Neural cell (in vitro differentiated cells): ENCODE measurements around the gene JAZF1. TPM values are rescaled to one million over a fixed set of nuclear protein-coding genes. Genes with fewer than 3 reads are reported as not detected.
A peak's percentile ranks its signal among the peaks of the same experiment; 100 is the strongest.

Experiments used
- H2AFZ ChIP-seq: fragments of 200-600, 300-800 bp; sonication (generic), shearing (Covaris generic); 2 replicates; pipeline ENCODE4 v1.6.0; 2014; ENCODE audit warnings: low read depth, mild to moderate bottlenecking, antibody characterized with exemption, low read length, moderate library complexity
- H3F3A ChIP-seq: fragments of 200-600 bp; shearing (Covaris generic); 2 replicates; pipeline ENCODE4 v1.6.1; 2016; ENCODE audit warnings: mild to moderate bottlenecking, moderate library complexity, mixed read lengths, antibody characterized with exemption, low read length; ENCODE audit not compliant: insufficient read depth, poor library complexity, severe bottlenecking
- H3K27ac ChIP-seq: fragments of 200-600, 300-800 bp; sonication (generic), shearing (Covaris generic); 2 replicates; pipeline ENCODE4 v1.5.1; 2014; ENCODE audit warnings: mild to moderate bottlenecking, low read length, moderate library complexity
- H3K27me3 ChIP-seq: fragments of 300-800, 200-600 bp; sonication (generic), shearing (Covaris generic); 2 replicates; pipeline ENCODE4 v1.6.0; 2014; ENCODE audit warnings: mild to moderate bottlenecking, low read depth, low read length, moderate library complexity; ENCODE audit not compliant: insufficient read depth
- H3K36me3 ChIP-seq: fragments of 300-800, 200-600 bp; sonication (generic), shearing (Covaris generic); 2 replicates; pipeline ENCODE4 v1.5.1; 2014; ENCODE audit warnings: mild to moderate bottlenecking, antibody characterized with exemption, low read length, moderate library complexity; ENCODE audit not compliant: insufficient read depth
- H3K4me2 ChIP-seq: fragments of 300-800, 200-600 bp; sonication (generic), shearing (Covaris generic); 2 replicates; pipeline ENCODE4 v1.6.0; 2014; ENCODE audit warnings: mild to moderate bottlenecking, low read length
- H3K4me3 ChIP-seq: fragments of 300-800, 200-600 bp; sonication (generic), shearing (Covaris generic); 2 replicates; pipeline ENCODE4 v1.5.1; 2014; ENCODE audit warnings: mild to moderate bottlenecking, low read length, moderate library complexity
- H3K79me2 ChIP-seq: fragments of 200-600 bp; shearing (Covaris generic); replicated peaks from 2 replicates; pipeline ENCODE4 v1.6.0; 2014; ENCODE audit warnings: mild to moderate bottlenecking, low read length, moderate library complexity; ENCODE audit not compliant: insufficient read depth
- H3K9ac ChIP-seq: fragments of 300-800, 200-600 bp; sonication (generic), shearing (Covaris generic); 2 replicates; pipeline ENCODE4 v1.6.1; 2016; ENCODE audit warnings: mild to moderate bottlenecking, low read length, mixed read lengths
- H3K9me2 ChIP-seq: fragments of 200-600 bp; shearing (Covaris generic); 2 replicates; pipeline ENCODE4 v1.6.1; 2016; ENCODE audit warnings: mild to moderate bottlenecking, low read length, mixed read lengths; ENCODE audit not compliant: insufficient read depth
- H3K9me3 ChIP-seq: fragments of 200-600, 300-800 bp; sonication (generic), shearing (Covaris generic); 2 replicates; pipeline ENCODE4 v1.6.1; 2016; ENCODE audit warnings: mild to moderate bottlenecking, mixed run types, low read length, moderate library complexity, mixed read lengths
- H4K20me1 ChIP-seq: fragments of 200-600 bp; shearing (Covaris generic); 2 replicates; pipeline ENCODE4 v1.6.1; 2016; ENCODE audit warnings: mild to moderate bottlenecking, mixed run types; ENCODE audit not compliant: insufficient read depth
- EP300 ChIP-seq: fragments of 450-650 bp; conservative IDR thresholded peaks from 2 replicates; pipeline ENCODE4 v1.6.1; 2014; ENCODE audit warnings: antibody characterized with exemption, mild to moderate bottlenecking, moderate library complexity; ENCODE audit not compliant: poor library complexity, severe bottlenecking
- EZH2 ChIP-seq: fragments of 200-600, 300-800 bp; shearing (Covaris generic), sonication (generic); IDR thresholded peaks from 2 replicates; pipeline ENCODE4 v1.6.1; 2014; ENCODE audit warnings: antibody characterized with exemption, low read length, borderline replicate concordance, mild to moderate bottlenecking; ENCODE audit not compliant: insufficient read depth, poor library complexity, severe bottlenecking
- MXI1 ChIP-seq: fragments of 450-650 bp; conservative IDR thresholded peaks from 2 replicates; pipeline ENCODE4 v1.6.1; 2014; ENCODE audit warnings: antibody characterized with exemption, mild to moderate bottlenecking; ENCODE audit not compliant: poor library complexity, severe bottlenecking
- POLR2AphosphoS5 ChIP-seq: IDR thresholded peaks from 2 replicates; pipeline ENCODE4 v1.6.1; 2012
- RAD21 ChIP-seq: fragments of 450-650 bp; conservative IDR thresholded peaks from 2 replicates; pipeline ENCODE4 v1.6.1; 2014; ENCODE audit warnings: antibody characterized with exemption, mild to moderate bottlenecking, moderate library complexity
- SMC3 ChIP-seq: fragments of 450-650 bp; conservative IDR thresholded peaks from 2 replicates; pipeline ENCODE4 v1.6.1; 2014; ENCODE audit warnings: antibody characterized with exemption, mild to moderate bottlenecking, moderate library complexity; ENCODE audit not compliant: poor library complexity
- TAF1 ChIP-seq: IDR thresholded peaks from 2 replicates; pipeline ENCODE4 v1.6.1; 2012; ENCODE audit warnings: low read depth
- polyA plus RNA-seq: library from polyadenylated mRNA; depleted of rRNA; stranded (reverse); fragments of >200 nt; gene quantifications from 2 replicates; pipeline ENCODE4 v1.2.3, GENCODE V29; 2014
- TF ChIP-seq, protein P1 (sequence below): IDR thresholded peaks from 2 replicates; pipeline ENCODE4 v1.6.1; 2012; ENCODE audit warnings: borderline replicate concordance
- TF ChIP-seq, protein P2 (sequence below): fragments of 450-650 bp; IDR thresholded peaks from 2 replicates; pipeline ENCODE4 v1.5.1; 2014; ENCODE audit warnings: antibody characterized with exemption, mild to moderate bottlenecking, moderate library complexity; ENCODE audit not compliant: poor library complexity, severe bottlenecking

Gene JAZF1
- polyA plus RNA-seq, 1 donor from 2014 or later, result 29.5 TPM

DNA sequence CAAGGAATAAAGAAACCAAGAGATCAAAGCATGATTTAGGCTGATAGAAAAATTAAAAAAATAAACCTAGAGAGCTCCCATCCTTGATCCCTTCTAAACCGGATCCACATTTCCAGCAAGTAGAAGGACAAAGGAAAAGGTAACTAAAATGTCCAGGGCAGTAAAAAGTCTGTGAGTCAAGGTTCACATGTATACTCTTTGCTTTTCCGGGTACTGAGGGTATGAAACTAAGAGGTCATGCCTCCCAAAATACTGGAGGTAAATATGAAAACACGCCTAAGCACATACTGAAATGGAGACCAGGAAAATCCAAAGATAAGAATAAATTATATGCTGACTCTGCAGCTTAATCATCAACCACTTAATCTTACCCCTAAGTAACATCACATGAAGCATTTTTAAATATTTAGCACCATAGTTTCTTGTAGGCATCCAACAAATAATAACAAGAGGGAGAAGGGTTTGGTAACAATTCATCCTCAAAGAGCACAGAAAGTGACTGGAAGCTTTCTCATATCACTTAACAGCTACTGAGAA is 35.4 kb downstream of the JAZF1 start:
- Histone ChIP-seq H3F3A (peaks cover 7% of the 10 kb centered on the region), H3K27ac (peak overlapping the region; percentile 78), H3K4me2 (no peak overlapping the region), H4K20me1 (no peaks in the 10 kb centered on the region), H3K27me3 (no peaks in the 10 kb centered on the region), H3K9me3 (no peaks in the 10 kb centered on the region), H3K4me3 (peak overlapping the region; percentile 50), H2AFZ (no peak overlapping the region), H3K9me2 (no peaks in the 10 kb centered on the region), H3K79me2 (no peaks in the 10 kb centered on the region), H3K9ac (peak overlapping the region; percentile 41), H3K36me3 (no peaks in the 10 kb centered on the region)
- no peak for TF ChIP-seq SMC3
- TF ChIP-seq RAD21, result no peak
- TF ChIP-seq TAF1, result no peak
- no peak for TF ChIP-seq MXI1
- no peak for TF ChIP-seq EZH2
- TF ChIP-seq, protein P1, sequence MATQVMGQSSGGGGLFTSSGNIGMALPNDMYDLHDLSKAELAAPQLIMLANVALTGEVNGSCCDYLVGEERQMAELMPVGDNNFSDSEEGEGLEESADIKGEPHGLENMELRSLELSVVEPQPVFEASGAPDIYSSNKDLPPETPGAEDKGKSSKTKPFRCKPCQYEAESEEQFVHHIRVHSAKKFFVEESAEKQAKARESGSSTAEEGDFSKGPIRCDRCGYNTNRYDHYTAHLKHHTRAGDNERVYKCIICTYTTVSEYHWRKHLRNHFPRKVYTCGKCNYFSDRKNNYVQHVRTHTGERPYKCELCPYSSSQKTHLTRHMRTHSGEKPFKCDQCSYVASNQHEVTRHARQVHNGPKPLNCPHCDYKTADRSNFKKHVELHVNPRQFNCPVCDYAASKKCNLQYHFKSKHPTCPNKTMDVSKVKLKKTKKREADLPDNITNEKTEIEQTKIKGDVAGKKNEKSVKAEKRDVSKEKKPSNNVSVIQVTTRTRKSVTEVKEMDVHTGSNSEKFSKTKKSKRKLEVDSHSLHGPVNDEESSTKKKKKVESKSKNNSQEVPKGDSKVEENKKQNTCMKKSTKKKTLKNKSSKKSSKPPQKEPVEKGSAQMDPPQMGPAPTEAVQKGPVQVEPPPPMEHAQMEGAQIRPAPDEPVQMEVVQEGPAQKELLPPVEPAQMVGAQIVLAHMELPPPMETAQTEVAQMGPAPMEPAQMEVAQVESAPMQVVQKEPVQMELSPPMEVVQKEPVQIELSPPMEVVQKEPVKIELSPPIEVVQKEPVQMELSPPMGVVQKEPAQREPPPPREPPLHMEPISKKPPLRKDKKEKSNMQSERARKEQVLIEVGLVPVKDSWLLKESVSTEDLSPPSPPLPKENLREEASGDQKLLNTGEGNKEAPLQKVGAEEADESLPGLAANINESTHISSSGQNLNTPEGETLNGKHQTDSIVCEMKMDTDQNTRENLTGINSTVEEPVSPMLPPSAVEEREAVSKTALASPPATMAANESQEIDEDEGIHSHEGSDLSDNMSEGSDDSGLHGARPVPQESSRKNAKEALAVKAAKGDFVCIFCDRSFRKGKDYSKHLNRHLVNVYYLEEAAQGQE, result no peak
- TF ChIP-seq POLR2AphosphoS5, result no peak
- TF ChIP-seq EP300, result no peak
- TF ChIP-seq, protein P2, sequence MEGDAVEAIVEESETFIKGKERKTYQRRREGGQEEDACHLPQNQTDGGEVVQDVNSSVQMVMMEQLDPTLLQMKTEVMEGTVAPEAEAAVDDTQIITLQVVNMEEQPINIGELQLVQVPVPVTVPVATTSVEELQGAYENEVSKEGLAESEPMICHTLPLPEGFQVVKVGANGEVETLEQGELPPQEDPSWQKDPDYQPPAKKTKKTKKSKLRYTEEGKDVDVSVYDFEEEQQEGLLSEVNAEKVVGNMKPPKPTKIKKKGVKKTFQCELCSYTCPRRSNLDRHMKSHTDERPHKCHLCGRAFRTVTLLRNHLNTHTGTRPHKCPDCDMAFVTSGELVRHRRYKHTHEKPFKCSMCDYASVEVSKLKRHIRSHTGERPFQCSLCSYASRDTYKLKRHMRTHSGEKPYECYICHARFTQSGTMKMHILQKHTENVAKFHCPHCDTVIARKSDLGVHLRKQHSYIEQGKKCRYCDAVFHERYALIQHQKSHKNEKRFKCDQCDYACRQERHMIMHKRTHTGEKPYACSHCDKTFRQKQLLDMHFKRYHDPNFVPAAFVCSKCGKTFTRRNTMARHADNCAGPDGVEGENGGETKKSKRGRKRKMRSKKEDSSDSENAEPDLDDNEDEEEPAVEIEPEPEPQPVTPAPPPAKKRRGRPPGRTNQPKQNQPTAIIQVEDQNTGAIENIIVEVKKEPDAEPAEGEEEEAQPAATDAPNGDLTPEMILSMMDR, result no peak

DNA sequence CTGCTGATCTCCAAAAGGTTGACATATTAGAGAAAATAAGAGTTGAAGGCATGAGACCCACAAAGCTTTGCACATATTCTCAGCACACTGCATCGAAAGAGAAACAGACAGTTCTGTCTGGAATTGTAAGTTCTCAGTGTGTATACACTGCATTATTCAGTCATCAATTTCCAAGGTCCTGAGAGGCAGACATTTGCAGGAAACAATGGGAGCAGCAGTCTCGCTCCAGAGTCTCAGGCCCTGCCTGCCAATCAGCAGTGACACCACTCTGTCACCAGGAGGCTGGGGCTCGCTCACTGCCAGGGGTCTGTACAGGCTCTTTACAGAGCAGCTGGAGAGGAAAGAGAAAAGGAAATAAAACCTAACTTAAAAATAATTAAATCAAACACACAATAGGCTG is 36.3 kb downstream of the JAZF1 start:
- H3K9me3 ChIP-seq, result no peaks in the 10 kb centered on the region
- peak overlapping the region; percentile 50 for H3K4me2 ChIP-seq
- H3K79me2 ChIP-seq, result no peaks in the 10 kb centered on the region
- H3F3A ChIP-seq, result peaks cover 7% of the 10 kb centered on the region
- H3K4me3 ChIP-seq, result peak overlapping the region; percentile 50
- TF ChIP-seq RAD21 (peak; percentile 49), TAF1 (no peak), EZH2 (no peak), EP300 (peak; percentile 93), SMC3 (peak; percentile 54), POLR2AphosphoS5 (peak; percentile 80)
- TF ChIP-seq, protein P2, result peak; percentile 40
- TF ChIP-seq, protein P1, result peak; percentile 81
- H4K20me1 ChIP-seq, result no peaks in the 10 kb centered on the region
- H3K9me2 ChIP-seq, result no peaks in the 10 kb centered on the region
- H2AFZ ChIP-seq, result no peak overlapping the region
- peak overlapping the region; percentile 41 for H3K9ac ChIP-seq
- H3K27ac ChIP-seq, result peak overlapping the region; percentile 78
- H3K27me3 ChIP-seq, result no peaks in the 10 kb centered on the region
- H3K36me3 ChIP-seq, result no peaks in the 10 kb centered on the region
